Left ventricle myocardium superior (tissue), 1 donor: Measurements from ENCODE around the gene TLE5. TPM values are rescaled to one million over a fixed set of nuclear protein-coding genes. Genes with fewer than 3 reads are reported as not detected.
"Not testable (repeated sequence)": the region's sequence is repeated elsewhere in the genome, so short reads cannot be mapped to it uniquely, and the experiment has no call there.

Source experiments
- ATAC-seq: fragments of 200-7000 bp; cut with Tn5 transposase; one replicate; pipeline ENCODE4 v1.9.1; 2020; ENCODE audit warnings: mild to moderate bottlenecking, moderate library complexity
- DNase-seq: peaks from one replicate; pipeline ENCODE4 v3.0.0-alpha.2; 2020
- intact Hi-C: fragments of 100-400 bp; cut with micrococcal nuclease; formaldehyde crosslinking; loops from one replicate; pipeline ENCODE4 v1.11.0; 2022
- total RNA-seq: library from RNA; stranded (reverse); fragmentation: NEBNext Ultra II Directional; extraction: Animal tissue kit (Norgen Biotek cat#: 25700); gene quantifications from one replicate; pipeline ENCODE4 v1.2.1, GENCODE V29; 2021
- donor health status: DM: no; HTN: yes; CAD: no; lungs with severe emphysema.

The TLE5 gene
- total RNA-seq, 1 donor from 2014 or later, result 846 TPM

DNA sequence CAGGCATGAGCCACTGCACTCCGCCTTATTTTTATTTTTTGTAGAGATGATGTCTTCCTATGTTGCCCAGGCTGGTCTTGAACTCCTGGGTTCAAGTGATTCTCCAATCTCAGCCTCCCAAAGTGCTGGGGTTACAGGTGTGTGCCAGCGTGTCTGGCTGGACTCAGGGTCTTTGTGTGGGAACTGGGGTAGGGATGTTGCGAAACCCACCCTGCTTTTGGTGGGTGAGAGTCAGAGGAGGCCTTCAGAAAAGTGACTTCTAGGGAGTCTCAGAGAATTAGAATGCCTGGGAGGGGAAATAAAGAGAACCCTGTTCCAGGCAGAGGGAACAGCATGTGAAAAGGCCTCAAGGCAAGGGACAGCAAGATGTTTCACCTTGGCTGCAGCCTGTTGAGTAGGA is 13.2 kb downstream of the TLE5 start:
- ATAC-seq, result no peak
- intact Hi-C loops, result no loop called here
- no peak for DNase-seq

DNA sequence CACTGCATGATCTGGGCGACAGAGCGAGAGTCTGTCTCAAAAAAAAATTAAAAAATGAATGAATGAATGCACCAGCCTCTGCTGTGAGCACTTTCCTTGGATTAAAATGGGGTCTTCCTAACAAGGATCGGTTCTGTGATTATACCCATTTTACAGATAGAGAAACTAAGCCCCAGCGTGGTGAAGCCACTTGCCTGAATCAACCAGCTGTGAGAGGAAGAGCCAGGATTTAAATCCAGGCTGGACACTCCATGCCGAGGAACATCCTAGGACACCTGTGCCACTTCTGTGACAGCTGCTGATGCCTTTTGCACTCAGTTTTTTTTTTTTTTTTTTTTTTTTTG is 14.1 kb downstream of the TLE5 start:
- intact Hi-C loops, result no loop called here
- no peak for ATAC-seq
- no peak for DNase-seq

DNA sequence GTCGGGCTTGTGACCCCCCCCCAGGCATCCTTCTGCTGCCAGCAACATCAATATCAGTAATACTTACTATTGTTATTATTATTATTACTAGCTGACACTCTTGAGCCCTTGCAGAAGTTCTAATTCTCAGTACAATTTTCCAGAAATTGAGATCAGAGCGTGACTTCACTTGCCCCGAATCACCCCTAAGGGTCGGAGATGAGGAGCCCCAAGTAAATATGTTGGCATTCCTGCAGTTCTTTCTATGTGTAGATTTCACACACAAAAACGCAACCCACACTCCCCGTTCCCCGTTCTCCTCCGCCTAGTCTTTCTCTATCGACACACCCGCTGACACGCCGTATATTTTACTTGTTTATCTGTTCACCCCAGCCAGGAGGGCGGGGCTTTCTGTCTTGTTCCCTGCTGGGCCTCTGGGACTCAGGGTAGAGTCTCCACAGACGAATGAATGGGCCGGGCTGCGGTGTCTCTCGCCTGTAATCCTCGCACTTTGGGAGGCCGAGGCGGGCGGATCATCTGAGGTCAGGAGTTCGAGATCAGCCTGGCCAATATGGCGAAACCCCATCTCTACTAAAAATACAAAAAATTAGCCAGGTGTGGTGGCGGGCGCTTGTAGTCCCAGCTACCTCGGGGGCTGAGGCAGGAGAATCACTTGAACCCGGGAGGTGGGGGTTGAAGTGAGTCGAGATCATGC is 14.7 kb downstream of the TLE5 start:
- peak; percentile 75 for ATAC-seq
- peak; percentile 84 for DNase-seq
- intact Hi-C loops, result no loop called here

DNA sequence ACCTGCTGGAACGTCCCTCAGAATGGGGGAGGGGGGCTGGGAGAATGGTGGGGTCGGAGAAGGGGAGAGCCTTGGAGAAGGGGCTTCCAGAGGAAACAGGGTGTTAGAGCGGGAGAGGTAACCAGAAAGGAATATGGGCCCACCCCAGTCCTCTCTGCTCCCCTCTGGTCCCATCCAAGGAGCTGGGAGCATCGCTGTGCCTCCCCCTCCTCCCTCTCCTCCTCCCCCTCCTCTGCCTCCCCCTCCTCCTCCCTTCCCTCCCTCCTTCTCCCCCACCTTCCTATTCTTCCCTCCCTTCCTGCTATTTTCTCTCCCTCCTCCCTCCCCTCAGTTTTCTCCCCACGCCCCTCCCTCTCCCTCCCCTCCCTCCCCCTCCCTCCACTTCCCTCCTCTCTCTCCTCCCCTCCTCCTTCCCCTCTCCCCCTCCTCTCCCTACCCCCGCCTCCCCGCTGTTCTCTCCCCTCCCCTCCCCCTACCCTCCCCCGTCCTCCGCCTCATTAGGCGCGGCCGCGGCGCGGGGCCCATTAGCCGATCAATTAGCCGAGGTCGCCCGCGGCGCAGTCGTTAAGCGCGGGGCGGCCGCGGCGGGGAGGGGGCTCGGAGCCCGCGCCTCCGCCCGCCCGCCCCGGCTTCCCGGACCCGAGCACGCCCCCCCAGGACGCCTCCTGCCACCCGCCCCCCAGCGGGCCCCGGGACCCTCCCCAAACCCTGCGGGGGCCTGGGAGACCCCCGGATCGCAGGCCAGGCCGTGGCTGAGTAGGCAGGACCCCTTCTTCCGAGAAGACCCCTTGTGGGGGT is 15.4 kb downstream of the TLE5 start:
- intact Hi-C loops, result no loop called here
- ATAC-seq (peak; percentile 54), DNase-seq (peak; percentile 65)

DNA sequence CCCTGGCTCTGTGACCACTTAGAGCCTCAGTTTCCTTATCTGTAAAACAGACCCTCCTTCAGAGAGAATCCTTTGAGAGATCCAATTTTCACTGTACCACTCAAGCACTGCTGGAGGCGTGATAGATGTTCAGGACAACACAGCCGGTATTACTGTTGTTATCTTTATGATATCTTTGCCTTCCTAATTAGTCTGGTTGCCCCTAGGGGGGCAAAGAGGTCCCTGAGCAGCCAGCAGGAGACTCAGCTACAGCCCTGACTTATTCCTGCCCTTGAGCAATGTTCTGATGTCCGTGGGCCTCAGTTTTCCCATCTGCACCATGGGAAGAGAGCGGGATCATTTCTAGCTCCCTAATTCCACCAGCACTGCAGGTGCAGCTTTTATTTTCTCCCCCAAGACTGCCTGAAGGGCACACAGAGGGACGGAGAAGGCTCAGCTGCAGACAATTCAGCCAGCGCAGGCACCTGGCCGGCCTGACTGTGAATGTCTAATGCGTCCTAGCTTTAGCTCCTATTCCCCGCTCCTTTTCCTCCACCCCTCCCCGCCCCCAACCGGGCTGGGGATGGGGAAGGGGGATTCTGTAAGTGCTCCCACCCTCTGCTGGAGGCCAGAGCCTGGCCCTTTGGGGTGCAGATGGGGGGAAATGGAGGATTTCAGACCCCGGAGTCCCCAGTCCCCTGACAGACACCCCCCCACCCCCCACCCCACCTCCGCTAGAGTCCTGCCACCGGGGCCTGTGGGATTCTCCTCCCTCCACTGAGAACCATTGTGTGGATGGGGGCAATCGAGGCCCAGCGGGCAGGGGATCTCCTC is 16.2 kb downstream of the TLE5 start:
- DNase-seq (no peak), ATAC-seq (peak; percentile 11)
- intact Hi-C loops, result no loop called here

- ATAC-seq (no peak), DNase-seq (no peak)
- intact Hi-C loops, result no loop called here
Observed at GRCh38 chr19:3045191-3045590, 17.1 kb downstream of the TLE5 start.

- DNase-seq (no peak), ATAC-seq (no peak)
- intact Hi-C loops, result no loop called here
Observed at GRCh38 chr19:3042621-3043267, 19.6 kb downstream of the TLE5 start.

DNA sequence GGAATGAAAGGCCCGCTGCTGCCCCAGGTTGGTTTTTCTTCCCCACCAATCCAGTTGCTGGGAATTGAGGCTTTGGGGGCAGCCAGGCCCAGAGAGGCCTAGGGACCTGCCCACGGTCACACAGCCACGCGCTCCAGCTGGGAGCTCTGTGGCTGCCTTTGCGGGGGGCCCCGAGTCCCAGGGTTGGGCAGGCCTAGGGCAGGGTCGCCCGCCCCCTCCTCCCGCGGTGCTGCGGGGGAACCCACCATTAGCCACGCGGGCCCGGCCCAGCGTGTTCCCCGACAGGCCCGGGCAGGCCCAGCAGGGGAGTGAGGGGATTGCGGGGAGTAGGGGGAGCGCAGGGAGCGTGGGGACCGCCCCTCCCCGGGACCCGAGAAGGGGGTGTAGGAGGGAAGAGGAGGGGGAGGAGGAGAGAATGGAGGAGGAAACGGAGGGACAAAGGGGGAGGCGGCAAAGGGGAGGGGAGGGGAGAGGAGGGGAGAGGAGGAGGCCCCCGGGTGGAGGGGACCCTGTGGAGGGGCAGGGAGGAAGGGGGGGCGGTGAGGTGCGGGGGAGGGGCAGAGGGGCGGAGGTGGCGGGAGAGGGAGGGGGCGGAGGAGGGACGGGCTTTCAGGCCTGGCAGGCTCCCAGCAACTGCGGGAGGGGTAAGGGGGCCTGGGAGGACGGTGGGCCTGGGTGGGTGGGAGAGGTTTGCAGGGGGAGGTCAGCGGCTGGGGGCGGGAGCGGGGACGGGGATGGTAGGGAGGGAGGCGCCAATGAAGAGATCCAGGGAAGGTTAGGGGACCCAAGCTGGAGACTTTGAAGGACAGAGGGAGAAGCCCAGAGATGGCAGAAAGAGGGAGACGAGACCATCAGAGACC is 20.3 kb downstream of the TLE5 start:
- DNase-seq, result no peak
- ATAC-seq, result no peak
- intact Hi-C loops, result no loop called here

- no peak for DNase-seq
- intact Hi-C loops, result no loop called here
Observed at GRCh38 chr19:3041327-3041726, 21.0 kb downstream of the TLE5 start.

DNA sequence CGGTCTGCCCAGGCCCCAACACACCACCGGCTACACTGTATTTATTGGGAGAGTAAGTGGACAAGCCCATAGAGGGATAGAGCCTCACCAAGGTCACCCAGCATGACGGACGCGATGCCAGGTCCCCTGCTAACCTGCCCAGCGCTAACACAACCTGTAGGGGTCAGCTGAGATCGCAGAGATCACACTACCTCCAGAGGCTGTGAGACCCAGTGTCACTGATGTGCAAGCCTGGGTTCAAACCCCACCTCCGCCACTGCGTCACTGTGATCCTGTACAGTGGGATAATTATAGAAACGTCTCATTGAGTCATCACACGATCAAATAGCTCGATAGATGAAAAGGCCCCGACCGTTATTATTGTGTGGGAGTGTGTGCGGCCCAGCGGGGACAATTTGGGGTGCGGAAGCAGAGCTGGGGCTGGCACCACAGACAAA is 22.6 kb downstream of the TLE5 start:
- DNase-seq, result no peak
- intact Hi-C loops, result no loop called here
- no peak for ATAC-seq

More at GRCh38 chr19:3041327-3041726, 21.0 kb downstream of the TLE5 start:
- ATAC-seq, result no peak

DNA sequence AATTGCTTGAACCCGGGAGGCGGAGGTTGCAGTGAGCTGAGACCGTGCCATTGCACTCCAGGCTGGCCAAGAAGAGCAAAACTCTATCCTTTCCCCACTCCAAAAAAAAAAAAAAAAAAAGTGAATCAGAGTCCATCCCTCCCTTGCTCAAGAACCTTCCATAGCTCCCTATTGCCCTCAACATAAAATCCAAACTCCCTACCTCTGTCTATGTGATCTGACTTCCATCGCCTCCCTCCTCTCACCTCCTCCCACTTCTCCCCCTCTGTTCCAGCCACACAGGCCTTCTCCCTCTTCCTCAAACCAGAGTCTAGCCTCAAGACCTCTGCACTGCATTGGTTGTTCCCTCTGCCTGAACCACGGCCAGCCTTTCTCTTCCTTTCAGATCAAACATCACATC is 23.2 kb downstream of the TLE5 start:
- DNase-seq, result no peak
- intact Hi-C loops, result no loop called here
- no peak for ATAC-seq

DNA sequence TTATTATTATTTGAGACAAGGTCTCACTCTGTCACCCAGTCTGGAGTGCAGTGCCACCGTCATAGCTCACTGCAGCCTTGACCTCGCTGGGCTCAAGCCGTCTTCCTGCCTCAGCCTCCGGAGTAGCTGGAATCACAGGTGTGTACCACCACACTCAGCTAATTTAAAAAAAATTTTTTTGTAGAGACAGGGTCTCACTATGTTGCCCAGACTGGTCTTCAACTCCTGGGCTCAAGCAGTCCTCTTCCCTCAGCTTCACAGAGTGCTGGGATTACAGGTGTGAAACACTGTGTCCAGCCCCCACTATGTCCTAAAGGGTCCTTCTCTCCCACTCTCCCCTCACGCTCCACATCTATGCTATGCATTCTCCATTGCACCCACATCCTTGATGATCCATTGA is 24.1 kb downstream of the TLE5 start:
- intact Hi-C loops, result no loop called here
- no peak for DNase-seq
- no peak for ATAC-seq

DNA sequence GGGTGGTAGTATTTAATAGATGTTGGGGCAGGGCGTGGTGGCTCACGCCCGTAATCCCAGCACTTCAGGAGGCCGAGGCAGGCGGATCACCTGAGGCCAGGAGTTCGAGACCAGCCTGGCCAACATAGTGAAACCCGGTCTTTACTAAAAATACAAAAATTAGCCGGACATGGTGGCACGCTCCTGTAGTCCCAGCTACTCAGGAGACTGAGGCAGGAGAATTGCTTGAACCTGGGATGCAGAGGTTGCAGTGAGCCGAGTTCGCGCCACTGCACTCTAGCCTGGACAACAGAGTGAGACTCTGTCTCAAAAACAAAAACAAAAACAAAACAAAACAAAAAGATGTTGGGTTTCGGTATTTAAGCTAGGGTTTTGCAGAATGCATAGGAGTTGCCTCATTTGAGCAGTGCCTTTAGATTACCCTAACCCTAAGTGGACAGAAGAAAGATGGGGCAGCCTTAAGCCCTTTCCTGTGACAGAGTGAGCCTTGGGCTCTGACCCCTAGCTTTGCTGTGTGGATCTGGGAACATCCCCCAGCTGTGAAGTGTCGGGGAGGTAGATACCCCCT is 25.2 kb downstream of the TLE5 start:
- intact Hi-C loops, DNase-seq, ATAC-seq: not testable (repeated sequence)

DNA sequence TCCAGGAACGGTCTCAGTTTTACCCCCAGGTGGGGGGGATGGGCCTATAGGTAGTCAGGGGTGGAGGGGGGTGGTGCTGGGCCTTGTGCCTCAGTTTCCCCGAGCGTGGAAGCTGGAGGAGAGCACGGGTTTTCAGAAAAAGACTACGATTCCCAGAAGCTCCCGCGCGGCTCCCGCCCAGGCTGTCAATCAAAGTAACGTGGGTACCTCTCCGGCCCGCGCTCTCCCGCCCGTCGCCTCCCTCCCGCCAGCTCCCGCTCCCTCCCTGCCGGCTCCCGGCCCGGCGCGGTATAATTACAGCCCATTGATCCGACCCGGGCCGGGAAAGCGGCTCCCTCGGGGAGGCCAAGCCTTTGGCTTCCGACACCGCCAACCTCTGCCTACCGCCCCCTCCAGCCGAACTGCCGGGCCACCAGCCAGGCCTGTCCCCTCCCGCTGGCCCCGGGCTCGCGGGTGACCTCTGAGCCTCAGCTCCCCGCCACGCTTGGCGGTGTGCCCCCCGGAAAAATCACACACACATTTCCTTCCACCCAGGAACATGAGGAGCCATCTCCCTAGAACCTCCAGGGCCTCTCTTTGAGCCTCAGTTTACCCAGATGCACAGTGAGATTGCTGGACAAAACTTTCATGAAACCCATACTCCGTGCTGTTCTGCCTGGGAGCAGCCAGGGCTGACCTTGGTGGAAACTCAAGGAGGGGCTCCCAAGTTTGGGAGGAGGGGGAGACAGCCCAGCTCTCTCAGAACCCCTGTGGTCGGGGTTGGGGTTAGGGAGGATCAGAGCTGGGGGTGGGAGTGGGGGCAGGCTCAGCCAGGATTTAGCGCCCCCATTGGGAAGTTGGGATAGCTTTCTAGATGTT is 25.9 kb downstream of the TLE5 start:
- DNase-seq, result peak; percentile 96
- peak; percentile 91 for ATAC-seq
- intact Hi-C loops, result no loop called here

DNA sequence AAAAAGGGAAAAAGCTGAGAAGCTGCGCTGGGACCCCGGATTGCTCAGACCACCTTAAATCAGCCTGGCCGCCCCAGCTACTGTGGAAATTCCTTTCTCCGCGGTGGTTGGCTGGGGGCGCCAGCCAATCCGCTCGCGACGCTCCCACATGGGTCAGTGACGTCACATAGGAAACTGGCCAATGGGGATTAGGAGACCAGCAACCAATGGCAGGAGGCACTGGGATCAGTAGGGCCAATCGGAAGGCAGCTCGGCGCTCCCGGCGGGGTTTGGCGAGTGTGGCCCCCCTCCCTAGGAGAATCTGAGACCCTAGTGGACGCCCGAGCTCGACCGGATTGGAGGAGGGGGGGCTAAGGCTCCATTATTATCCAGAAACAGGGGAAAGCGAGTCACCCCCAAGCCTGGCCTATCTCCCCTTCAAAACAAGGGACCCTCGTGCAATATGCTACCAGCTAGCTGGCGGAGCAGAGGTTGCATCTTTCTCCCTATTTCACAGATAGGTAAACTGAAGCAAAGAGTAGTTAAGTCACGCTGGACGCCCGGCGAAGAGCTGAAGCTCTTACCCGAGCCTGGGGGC is 26.7 kb downstream of the TLE5 start:
- intact Hi-C loops, result no loop called here
- ATAC-seq (peak; percentile 95), DNase-seq (peak; percentile 98)

GRCh38 chr19:3034656-3035541 is 27.4 kb downstream of the TLE5 start:
- intact Hi-C loops, result no loop called here
- no peak for ATAC-seq
- no peak for DNase-seq
